SK-N-SH treated with all-trans-retinoic acid at 6 μM for 48 hours (cell line): ENCODE data around the gene SPAG4.

Source experiments
- ATAC-seq: fragments of 200-7000 bp; cut with Tn5 transposase; 3 replicates; pipeline ENCODE4 v1.9.1; 2020; ENCODE audit warnings: mild to moderate bottlenecking, moderate library complexity
- ARNTL ChIP-seq: fragments of 450-650 bp; formaldehyde crosslinking; IDR thresholded peaks from 2 replicates; pipeline ENCODE4 v1.5.0; 2020; ENCODE audit warnings: low read depth, mild to moderate bottlenecking, moderate library complexity, borderline replicate concordance
- BACH2 ChIP-seq: fragments of 250-450 bp; sonication (Bioruptor Pico); IDR thresholded peaks from 2 replicates; pipeline ENCODE4 v1.9.0; 2021; ENCODE audit warnings: mild to moderate bottlenecking, borderline replicate concordance
- CREB5 ChIP-seq: fragments of 250-450 bp; sonication (Bioruptor Pico); IDR thresholded peaks from 2 replicates; pipeline ENCODE4 v1.5.1; 2020; ENCODE audit warnings: low read depth, mild to moderate bottlenecking, moderate library complexity
- CSDC2 ChIP-seq: fragments of 250-450 bp; sonication (Bioruptor Pico); IDR thresholded peaks from 2 replicates; pipeline ENCODE4 v1.5.0; 2020; ENCODE audit warnings: mild to moderate bottlenecking, moderate library complexity
- CSRNP3 ChIP-seq: fragments of 250-450 bp; sonication (Bioruptor Pico); IDR thresholded peaks from 2 replicates; pipeline ENCODE4 v1.5.1; 2021; ENCODE audit warnings: mild to moderate bottlenecking, moderate library complexity
- ESRRG ChIP-seq: fragments of 250-450 bp; sonication (Bioruptor Pico); IDR thresholded peaks from 2 replicates; pipeline ENCODE4 v1.6.1; 2021; ENCODE audit warnings: mild to moderate bottlenecking
- GLIS3 ChIP-seq: fragments of 250-450 bp; sonication (Bioruptor Pico); IDR thresholded peaks from 2 replicates; pipeline ENCODE4 v1.5.0; 2020; ENCODE audit warnings: mild to moderate bottlenecking, moderate library complexity
- ISL1 ChIP-seq: fragments of 250-450 bp; sonication (Bioruptor Pico); IDR thresholded peaks from 2 replicates; pipeline ENCODE4 v2.1.2; 2022; ENCODE audit warnings: mild to moderate bottlenecking, moderate library complexity
- PATZ1 ChIP-seq: fragments of 250-450 bp; sonication (Bioruptor Pico); IDR thresholded peaks from 2 replicates; pipeline ENCODE4 v1.8.0; 2020; ENCODE audit warnings: mild to moderate bottlenecking, moderate library complexity, borderline replicate concordance
- POU6F1 ChIP-seq: fragments of 250-450 bp; sonication (Bioruptor Pico); IDR thresholded peaks from 2 replicates; pipeline ENCODE4 v1.8.0; 2021; ENCODE audit warnings: low read depth, mild to moderate bottlenecking, moderate library complexity, borderline replicate concordance
- RARB ChIP-seq: fragments of 250-450 bp; sonication (Bioruptor Pico); IDR thresholded peaks from 2 replicates; pipeline ENCODE4 v1.8.0; 2021; ENCODE audit warnings: mild to moderate bottlenecking, moderate library complexity
- SNAI2 ChIP-seq: fragments of 250-450 bp; sonication (Bioruptor Pico); IDR thresholded peaks from 2 replicates; pipeline ENCODE4 v1.5.0; 2020; ENCODE audit warnings: mild to moderate bottlenecking, moderate library complexity
- TCF4 ChIP-seq: fragments of 250-450 bp; sonication (Bioruptor Pico); IDR thresholded peaks from 2 replicates; pipeline ENCODE4 v1.8.0; 2021; ENCODE audit warnings: mild to moderate bottlenecking, moderate library complexity, borderline replicate concordance
- TOX ChIP-seq: fragments of 250-450 bp; sonication (Bioruptor Pico); IDR thresholded peaks from 2 replicates; pipeline ENCODE4 v1.8.0; 2021; ENCODE audit warnings: mild to moderate bottlenecking, moderate library complexity, borderline replicate concordance
- TSHZ2 ChIP-seq: fragments of 250-450 bp; sonication (Bioruptor Pico); IDR thresholded peaks from 2 replicates; pipeline ENCODE4 v1.5.0; 2020; ENCODE audit warnings: mild to moderate bottlenecking, moderate library complexity
- ZC3H10 ChIP-seq: fragments of 250-450 bp; sonication (Bioruptor Pico); IDR thresholded peaks from 2 replicates; pipeline ENCODE4 v1.5.1; 2021; ENCODE audit warnings: mild to moderate bottlenecking, moderate library complexity
- ZFP3 ChIP-seq: fragments of 250-450 bp; sonication (Bioruptor Pico); IDR thresholded peaks from 2 replicates; pipeline ENCODE4 v1.5.0; 2020; ENCODE audit warnings: mild to moderate bottlenecking, moderate library complexity
- ZFP30 ChIP-seq: fragments of 450-650 bp; formaldehyde crosslinking; IDR thresholded peaks from 2 replicates; pipeline ENCODE4 v1.5.0; 2022; ENCODE audit warnings: mild to moderate bottlenecking, moderate library complexity
- ZNF565 ChIP-seq: fragments of 450-650 bp; formaldehyde crosslinking; conservative IDR thresholded peaks from 2 replicates; pipeline ENCODE4 v1.5.0; 2020; ENCODE audit warnings: low read depth, mild to moderate bottlenecking, moderate library complexity
- ZNF70 ChIP-seq: fragments of 450-650 bp; formaldehyde crosslinking; IDR thresholded peaks from 2 replicates; pipeline ENCODE4 v1.5.0; 2020; ENCODE audit warnings: mild to moderate bottlenecking, moderate library complexity
- ZNF8 ChIP-seq: fragments of 450-650 bp; formaldehyde crosslinking; IDR thresholded peaks from 2 replicates; pipeline ENCODE4 v1.5.0; 2020; ENCODE audit warnings: mild to moderate bottlenecking, moderate library complexity

SPAG4 gene

GRCh38 chr20:35578469-35578868 lies 37.2 kb upstream of the SPAG4 start (continued):
- TF ChIP-seq CREB5 (CRISPR knock-in tag) = no peak
- no peak for TF ChIP-seq ESRRG (CRISPR knock-in tag)
- TF ChIP-seq GLIS3 = no peak
- TF ChIP-seq TSHZ2 = no peak

- ATAC-seq = no peak
- no peak for TF ChIP-seq TSHZ2
- TF ChIP-seq SNAI2 (CRISPR knock-in tag) = no peak
- no peak for TF ChIP-seq TOX (CRISPR knock-in tag)
- no peak for TF ChIP-seq ZNF70
- TF ChIP-seq ZFP30 = no peak
- TF ChIP-seq CSDC2 (CRISPR knock-in tag) = no peak
- no peak for TF ChIP-seq ZNF8 (CRISPR knock-in tag)
- TF ChIP-seq ZNF565 (CRISPR knock-in tag) = no peak
- no peak for TF ChIP-seq ISL1
- TF ChIP-seq BACH2 (CRISPR knock-in tag) = no peak
- no peak for TF ChIP-seq ARNTL (CRISPR knock-in tag)
- TF ChIP-seq ZFP3 = no peak
- TF ChIP-seq POU6F1 (CRISPR knock-in tag) = no peak
- no peak for TF ChIP-seq TCF4 (CRISPR knock-in tag)
- no peak for TF ChIP-seq PATZ1 (CRISPR knock-in tag)
- no peak for TF ChIP-seq CSRNP3 (CRISPR knock-in tag)
- TF ChIP-seq RARB (CRISPR knock-in tag) = no peak
- TF ChIP-seq ZC3H10 (CRISPR knock-in tag) = no peak
- TF ChIP-seq GLIS3 = no peak
- no peak for TF ChIP-seq CREB5 (CRISPR knock-in tag)
These were observed 36.4 kb upstream of the SPAG4 start for GRCh38 chr20:35579196-35579595.
